Panc1 (cell line): ENCODE results near the gene WDR86. TPM values are rescaled to one million over a fixed set of nuclear protein-coding genes. Genes with fewer than 3 reads are reported as not detected.

Experiments
- ATAC-seq: fragments of 200-7000 bp; cut with Tn5 transposase; 2 replicates; pipeline ENCODE4 v1.9.1; 2020; ENCODE audit warnings: mild to moderate bottlenecking, moderate library complexity
- BruUV-seq: library from RNA; stranded (reverse); fragments of 400-500 nt; replicated peaks from 2 replicates; lab custom pipeline; 2021; lab: Mats Ljungman, UMichigan
- CTCF ChIA-PET: fragments of 300-600 bp; sonication (Branson Sonifier 250); formaldehyde crosslinking; loops from one replicate; lab custom pipeline; 2022; ENCODE audit warnings: antibody characterized with exemption; lab: Charles Lee
- POLR2A ChIA-PET: fragments of 300-600 bp; sonication (Branson Sonifier 250); formaldehyde crosslinking; loops from one replicate; lab custom pipeline; 2022; ENCODE audit warnings: antibody characterized with exemption; lab: Charles Lee
- DNase-seq: peaks from one replicate; pipeline ENCODE4 v3.0.0-alpha.2; 2010; ENCODE audit warnings: low read depth, low spot score
- H3K27ac ChIP-seq: 2 replicates; pipeline ENCODE4 v1.5.1; 2011; ENCODE audit warnings: mild to moderate bottlenecking, low read length, inconsistent platforms
- H3K27me3 ChIP-seq: fragments of 200-500 bp; sonication (Bioruptor generic); 2 replicates; pipeline ENCODE4 v1.6.0; 2014; ENCODE audit warnings: low read length, inconsistent platforms; ENCODE audit not compliant: control insufficient read depth, insufficient read depth
- H3K36me3 ChIP-seq: fragments of 200-500 bp; sonication (Bioruptor generic); 2 replicates; pipeline ENCODE4 v1.5.1; 2014; ENCODE audit warnings: inconsistent platforms, mild to moderate bottlenecking, low read length, moderate library complexity; ENCODE audit not compliant: control insufficient read depth, insufficient read depth
- H3K4me1 ChIP-seq: 2 replicates; pipeline ENCODE4 v1.5.1; 2011; ENCODE audit warnings: inconsistent platforms, mild to moderate bottlenecking, low read length, moderate library complexity; ENCODE audit not compliant: control insufficient read depth, insufficient read depth
- H3K4me3 ChIP-seq, 2 experiments: 2 replicates each; pipeline ENCODE4 v1.5.1; 2011 to 2012; ENCODE audit warnings: low read depth in 2 of 2, low read length in 2 of 2, mild to moderate bottlenecking in 2 of 2, inconsistent platforms in 1 of 2, moderate library complexity in 1 of 2
- H3K9me3 ChIP-seq: fragments of 200-500 bp; sonication (Bioruptor generic); 2 replicates; pipeline ENCODE4 v1.5.1; 2014; ENCODE audit warnings: low read depth, mild to moderate bottlenecking, inconsistent platforms, low read length, moderate library complexity; ENCODE audit not compliant: control insufficient read depth, insufficient read depth
- CTCF ChIP-seq: fragments of 450-650 bp; IDR thresholded peaks from 2 replicates; pipeline ENCODE4 v1.5.1; 2017; ENCODE audit warnings: mild to moderate bottlenecking
- POLR2AphosphoS5 ChIP-seq: IDR thresholded peaks from 2 replicates; pipeline ENCODE4 v1.6.1; 2012; ENCODE audit warnings: mild to moderate bottlenecking, low read depth, low read length, moderate library complexity
- REST ChIP-seq, 2 experiments: IDR thresholded peaks; 2 replicates each; pipeline ENCODE4 v1.6.1; 2011 to 2012; ENCODE audit warnings: low read depth in 2 of 2, control low read depth in 1 of 2, low read length in 1 of 2, mild to moderate bottlenecking in 1 of 2, moderate library complexity in 1 of 2; ENCODE audit not compliant: insufficient read depth in 1 of 2
- SIN3A ChIP-seq: IDR thresholded peaks from 2 replicates; pipeline ENCODE4 v1.6.1; 2012; ENCODE audit warnings: low read depth, mild to moderate bottlenecking, low read length, moderate library complexity, borderline replicate concordance; ENCODE audit not compliant: insufficient read depth
- TCF7L2 ChIP-seq: IDR thresholded peaks from 2 replicates; pipeline ENCODE4 v1.6.1; 2011; ENCODE audit warnings: mild to moderate bottlenecking, low read depth, low read length, inconsistent platforms
- in situ Hi-C: cut with HindIII; loops from 2 replicates; pipeline ENCODE4 v1.10.0; 2016; ENCODE audit warnings: low sequenced_read_pairs, low pct_unique_long_range_greater_than_20kb
- intact Hi-C: fragments of 100-400 bp; cut with micrococcal nuclease; formaldehyde crosslinking; loops from one replicate; pipeline ENCODE4 v1.10.0; 2022; ENCODE audit not compliant: unreplicated experiment
- total RNA-seq: library from RNA; stranded (reverse); gene quantifications from one replicate; pipeline ENCODE4 v1.2.1, GENCODE V29; 2021; ENCODE audit not compliant: unreplicated experiment

The WDR86 gene
- total RNA-seq, 1 experiment from 2014 or later, result 0.72 TPM

- H3K27ac ChIP-seq, result peak overlapping the region; percentile 81; the same call in 1 of the 2 replicates
Measured at GRCh38 chr7:151424799-151425198, 15.0 kb upstream of the WDR86 start.

GRCh38 chr7:151423936-151424335 is 14.1 kb upstream of the WDR86 start:
- ChIA-PET POLR2A (no interaction called here), CTCF (interaction anchor here (0.6 kb wide), 1 partner anchor 42 kb away, joined by 3 read pairs; no protein-coding TSS in a partner anchor)
- intact Hi-C loops, result no loop called here
- Histone ChIP-seq H3K4me1 (peaks cover 29% of the 10 kb centered on the region), H3K36me3 (no peaks in the 10 kb centered on the region), H3K9me3 (peaks cover 9% of the 10 kb centered on the region; the same call in 1 of the 2 replicates), H3K27ac (no peak overlapping the region; the same call in 1 of the 2 replicates), H3K27me3 (no peaks in the 10 kb centered on the region), H3K4me3 (no peak overlapping the region)
- ATAC-seq (no peak), DNase-seq (no peak)
- BruUV-seq, result no TSS peak
- in situ Hi-C loops, result no loop called here
- TF ChIP-seq CTCF (no peak), POLR2AphosphoS5 (no peak), REST (IDR thresholded peaks at IDR 0.05; ENCODE audit: insufficient read depth in 1 of 2, low read depth in 2 of 2, low read length in 1 of 2) (no peak), SIN3A (no peak), TCF7L2 (no peak)

More at GRCh38 chr7:151424799-151425198, 15.0 kb upstream of the WDR86 start:
- no peaks in the 10 kb centered on the region for H3K27me3 ChIP-seq
- H3K36me3 ChIP-seq, result no peaks in the 10 kb centered on the region
- in situ Hi-C loops, result no loop called here
- ChIA-PET POLR2A (no interaction called here), CTCF (no interaction called here)
- intact Hi-C loops, result no loop called here
- ATAC-seq (no peak), DNase-seq (no peak)
- peaks cover 7% of the 10 kb centered on the region; the same call in 1 of the 2 replicates for H3K9me3 ChIP-seq
- BruUV-seq, result no TSS peak
- no peak for TF ChIP-seq TCF7L2
- TF ChIP-seq POLR2AphosphoS5, result no peak
- TF ChIP-seq REST (IDR thresholded peaks at IDR 0.05; ENCODE audit: insufficient read depth in 1 of 2, low read depth in 2 of 2, low read length in 1 of 2), result no peak
- TF ChIP-seq SIN3A, result no peak
- no peak for TF ChIP-seq CTCF
- peaks cover 37% of the 10 kb centered on the region for H3K4me1 ChIP-seq
- H3K4me3 ChIP-seq, result no peak overlapping the region
